Stimulated activated CD4-positive, alpha-beta T cell treated with anti-CD3 and anti-CD28 coated beads, Interleukin-2, amount 100 ng/mL, for 24 hours (primary cell): Measurements from ENCODE around the gene SCAF1.
A peak's percentile ranks its signal among the peaks of the same experiment; 100 is the strongest.

Experiments
- DNase-seq, 2 donors: peaks; one replicate each; pipeline ENCODE4 v3.0.0-alpha.2; 2020

The SCAF1 gene

GRCh38 chr19:49669516-49669915 lies 27.5 kb downstream of the SCAF1 start:
- no peak for DNase-seq

DNA sequence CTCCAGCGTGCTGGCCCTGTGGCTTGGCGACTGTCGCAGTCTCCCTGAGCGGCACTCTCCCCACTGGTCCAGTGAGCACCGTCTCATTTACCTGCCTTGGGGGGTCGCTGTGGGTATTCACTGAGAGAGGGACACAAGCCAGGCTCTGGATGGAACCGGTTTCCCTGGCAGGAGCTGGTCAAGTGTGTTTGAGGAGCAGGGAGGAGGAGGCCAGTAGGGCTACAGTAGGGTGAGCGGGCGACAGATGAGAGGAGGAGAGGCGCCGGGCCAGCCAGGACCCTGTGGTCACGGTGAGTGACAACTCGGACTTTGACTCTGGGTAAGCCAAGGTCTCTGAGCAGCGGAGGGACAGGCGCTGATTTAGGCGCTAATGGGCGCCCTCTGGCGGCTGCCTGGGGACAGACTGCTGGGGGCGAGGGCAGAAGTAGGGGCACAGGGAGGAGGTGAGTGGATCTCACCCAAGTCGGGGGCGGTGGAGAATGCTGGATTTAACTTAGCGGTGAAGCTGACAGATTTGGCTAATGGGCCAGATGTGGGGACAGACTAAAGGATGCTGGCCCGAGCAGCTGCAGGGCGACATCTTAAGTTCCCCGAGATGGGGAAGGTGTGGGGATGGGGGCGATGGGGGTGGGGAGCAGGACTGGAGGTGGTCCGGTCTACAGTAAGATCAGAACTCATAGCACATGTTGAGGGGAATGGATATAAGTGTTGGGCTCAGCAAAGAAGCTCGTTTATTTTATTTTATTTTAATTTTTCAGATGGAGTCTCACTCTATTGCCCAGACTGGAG lies 30.3 kb downstream of the SCAF1 start:
- peak; percentile 82 to 83 for DNase-seq

GRCh38 chr19:49676136-49676783 lies 34.3 kb downstream of the SCAF1 start:
- peak in 1 of 2 donors; percentile 42 for DNase-seq

- peak; percentile 99 for DNase-seq
These were observed 34.8 kb downstream of the SCAF1 start for GRCh38 chr19:49676784-49677230.

DNA sequence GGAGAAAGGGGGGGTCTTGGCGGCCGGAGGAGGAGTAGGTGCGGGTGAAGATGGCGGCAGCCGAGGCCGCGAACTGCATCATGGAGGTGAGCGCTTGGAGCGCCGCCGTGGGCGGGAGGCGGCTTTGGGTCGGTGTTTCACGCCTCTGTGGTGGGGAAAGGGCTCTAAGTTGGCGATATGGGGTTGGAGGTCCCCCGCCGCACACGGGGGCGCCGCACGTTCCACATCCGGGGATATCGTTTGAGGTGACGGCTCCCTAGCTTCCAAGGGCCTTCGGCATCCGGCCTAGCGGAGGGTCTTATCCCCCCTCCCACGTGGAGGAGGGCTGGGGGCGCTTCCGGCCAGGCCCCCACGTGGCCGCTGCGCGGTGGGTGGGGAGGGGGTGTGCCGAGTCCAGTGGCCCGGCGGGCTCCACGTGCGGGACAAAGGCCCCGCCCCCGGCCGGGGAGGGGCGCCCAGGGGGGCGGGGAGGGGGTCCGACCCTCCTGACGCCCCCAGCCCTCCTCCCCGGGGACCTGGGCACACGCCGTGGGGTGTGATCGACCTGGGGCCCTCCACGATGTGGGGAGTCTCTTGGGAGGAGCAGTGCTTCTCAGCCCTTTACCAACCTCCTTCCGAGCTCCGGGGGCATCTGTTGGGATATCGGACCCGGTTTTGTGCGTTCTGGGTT lies 35.4 kb downstream of the SCAF1 start, which contains the start of gene PRMT1:
PRMT1 (plus strand) TSS at position 41 of the 670 bp plus-strand sequence; CDS start at position 51, 10 bp downstream.
- DNase-seq, result peak; percentile 60 to 67

DNA sequence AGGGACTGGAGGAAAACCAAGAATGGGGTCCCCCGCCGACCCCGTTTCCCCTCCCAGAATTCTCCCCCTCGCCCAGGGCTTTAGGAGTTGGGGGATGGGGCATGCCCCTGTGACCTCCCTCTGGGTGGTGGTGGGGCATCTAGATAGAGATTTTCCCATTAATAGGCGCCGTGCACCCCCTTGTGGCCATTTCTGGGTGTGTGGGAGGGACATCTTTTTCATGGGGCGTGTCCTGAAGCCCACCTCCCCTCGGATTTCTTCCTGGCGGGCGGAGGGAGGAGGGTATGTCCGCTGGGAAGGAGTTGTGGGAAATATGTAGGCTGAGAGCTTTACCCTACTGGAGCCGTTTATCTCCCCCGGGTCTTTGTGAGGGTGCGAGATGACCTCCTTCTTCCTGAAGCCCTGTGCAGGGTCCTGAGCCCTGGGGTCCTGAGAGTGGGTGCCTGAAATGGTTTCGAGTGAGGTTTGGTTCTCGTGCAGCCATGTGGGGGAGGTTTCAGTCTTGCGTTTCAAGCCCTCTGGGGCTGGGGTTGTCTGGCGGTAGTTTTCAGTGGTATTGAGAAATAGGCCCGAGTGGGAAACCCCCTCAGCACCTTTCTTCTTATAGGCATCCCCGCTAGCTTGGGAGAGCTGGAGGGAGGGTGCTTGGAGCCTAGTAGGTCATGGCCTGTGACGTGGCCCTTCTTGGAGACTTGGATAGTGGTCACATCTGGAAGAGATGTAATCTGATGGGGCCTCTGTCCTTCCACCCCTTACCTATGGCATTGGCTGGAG lies 36.1 kb downstream of the SCAF1 start:
- DNase-seq, result peak; percentile 82 to 88

- DNase-seq, result no peak
These were observed 37.2 kb downstream of the SCAF1 start for GRCh38 chr19:49678985-49679770.

DNA sequence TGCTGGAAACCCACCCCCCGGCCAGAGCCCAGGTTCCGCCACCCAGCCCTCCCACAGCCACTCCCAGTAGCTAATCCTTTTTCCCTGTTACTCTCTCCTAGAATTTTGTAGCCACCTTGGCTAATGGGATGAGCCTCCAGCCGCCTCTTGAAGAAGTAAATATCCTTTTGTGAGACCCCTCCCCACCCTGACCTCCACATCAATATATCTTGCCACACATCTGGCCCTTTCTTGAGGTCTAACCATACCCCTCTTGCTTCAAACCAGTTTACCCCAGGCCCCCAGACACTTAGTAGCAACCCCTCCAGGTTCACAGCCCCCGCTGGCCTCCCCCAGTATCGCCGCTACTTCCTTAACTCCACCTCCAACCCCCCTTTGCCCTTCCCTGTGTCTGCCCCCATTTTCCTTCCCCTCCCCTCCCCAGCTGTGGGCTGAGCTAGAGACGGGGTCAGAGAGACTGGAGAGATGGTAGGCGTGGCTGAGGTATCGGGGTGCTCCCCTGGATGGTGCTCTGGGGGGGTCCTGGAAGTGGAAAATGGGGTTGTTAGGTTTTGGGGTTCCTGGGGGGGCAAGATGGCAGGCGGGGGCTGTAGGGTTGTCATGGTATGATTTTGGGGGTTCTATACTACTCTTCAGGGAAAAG lies 37.9 kb downstream of the SCAF1 start:
- DNase-seq, result no peak

GRCh38 chr19:49680421-49681351 lies 38.7 kb downstream of the SCAF1 start:
- DNase-seq, result peak; percentile 98

DNA sequence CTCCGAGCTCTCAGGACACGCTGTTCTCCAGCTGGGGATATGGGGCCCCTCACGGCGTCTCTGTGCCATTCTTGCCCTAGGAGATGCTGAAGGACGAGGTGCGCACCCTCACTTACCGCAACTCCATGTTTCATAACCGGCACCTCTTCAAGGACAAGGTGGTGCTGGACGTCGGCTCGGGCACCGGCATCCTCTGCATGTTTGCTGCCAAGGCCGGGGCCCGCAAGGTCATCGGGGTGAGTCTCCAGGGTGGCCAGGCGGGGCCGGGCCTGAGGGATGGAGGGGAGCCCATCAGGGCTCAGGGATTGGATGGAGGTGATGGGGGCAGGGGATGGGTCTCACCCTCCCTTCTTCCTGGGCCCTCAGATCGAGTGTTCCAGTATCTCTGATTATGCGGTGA lies 39.8 kb downstream of the SCAF1 start:
- no peak for DNase-seq

DNA sequence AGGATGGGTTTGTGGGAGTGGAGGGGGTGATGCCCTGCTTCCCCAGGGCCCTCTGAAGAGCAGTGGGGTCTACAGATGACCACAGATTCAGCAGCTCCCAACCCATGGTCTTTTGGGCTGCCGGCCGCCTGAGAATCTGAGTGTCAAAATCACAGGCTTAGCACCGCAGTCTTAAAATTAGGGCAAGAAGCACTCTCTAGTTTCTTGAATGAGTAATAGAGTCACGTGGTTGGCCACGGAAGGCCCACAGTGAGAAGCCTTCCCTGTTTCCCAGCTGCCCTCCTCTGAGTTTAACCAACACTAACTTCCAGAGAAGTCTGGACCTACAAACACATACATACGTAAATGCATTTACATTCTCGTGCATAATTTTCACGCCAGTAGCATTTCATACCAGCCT lies 40.3 kb downstream of the SCAF1 start:
- no peak for DNase-seq

DNA sequence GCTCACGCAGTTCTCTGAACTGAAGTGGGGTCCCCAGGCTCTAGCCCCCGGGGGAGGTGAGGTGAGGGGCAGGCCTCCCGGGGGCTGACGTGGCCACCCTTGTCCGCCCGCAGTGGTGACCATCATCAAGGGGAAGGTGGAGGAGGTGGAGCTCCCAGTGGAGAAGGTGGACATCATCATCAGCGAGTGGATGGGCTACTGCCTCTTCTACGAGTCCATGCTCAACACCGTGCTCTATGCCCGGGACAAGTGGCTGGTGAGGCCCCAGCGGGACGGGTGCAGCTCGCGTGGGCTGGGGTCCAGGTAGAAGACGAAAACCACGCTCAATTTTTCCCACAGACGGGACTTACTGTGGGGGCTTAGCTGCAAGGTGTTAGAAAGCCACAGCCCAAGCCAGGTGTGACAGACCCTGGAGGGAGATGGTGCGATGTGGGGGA lies 41.8 kb downstream of the SCAF1 start:
- DNase-seq, result no peak

- no peak for DNase-seq
These were observed 42.4 kb downstream of the SCAF1 start for GRCh38 chr19:49684251-49684982.

- no peak for DNase-seq
These were observed 43.1 kb downstream of the SCAF1 start for GRCh38 chr19:49684983-49685553.

DNA sequence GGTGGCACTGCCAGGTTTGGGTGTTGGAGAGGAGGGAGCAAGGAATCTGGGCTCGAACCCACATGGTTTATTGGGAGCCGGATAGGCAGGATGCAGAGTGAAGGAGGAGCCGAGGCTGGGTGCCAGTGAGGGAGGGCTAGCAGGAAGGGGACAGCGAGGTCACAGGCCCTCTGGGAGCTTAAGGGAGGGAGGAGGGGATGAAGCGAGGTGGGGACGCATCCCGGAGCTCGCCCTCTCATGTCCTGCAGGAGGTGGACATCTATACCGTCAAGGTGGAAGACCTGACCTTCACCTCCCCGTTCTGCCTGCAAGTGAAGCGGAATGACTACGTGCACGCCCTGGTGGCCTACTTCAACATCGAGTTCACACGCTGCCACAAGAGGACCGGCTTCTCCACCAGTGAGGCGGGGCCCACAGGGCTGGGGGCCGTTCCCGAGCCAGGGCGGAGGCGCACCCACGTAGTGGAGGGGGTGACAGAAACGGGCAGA lies 43.9 kb downstream of the SCAF1 start:
- no peak for DNase-seq

DNA sequence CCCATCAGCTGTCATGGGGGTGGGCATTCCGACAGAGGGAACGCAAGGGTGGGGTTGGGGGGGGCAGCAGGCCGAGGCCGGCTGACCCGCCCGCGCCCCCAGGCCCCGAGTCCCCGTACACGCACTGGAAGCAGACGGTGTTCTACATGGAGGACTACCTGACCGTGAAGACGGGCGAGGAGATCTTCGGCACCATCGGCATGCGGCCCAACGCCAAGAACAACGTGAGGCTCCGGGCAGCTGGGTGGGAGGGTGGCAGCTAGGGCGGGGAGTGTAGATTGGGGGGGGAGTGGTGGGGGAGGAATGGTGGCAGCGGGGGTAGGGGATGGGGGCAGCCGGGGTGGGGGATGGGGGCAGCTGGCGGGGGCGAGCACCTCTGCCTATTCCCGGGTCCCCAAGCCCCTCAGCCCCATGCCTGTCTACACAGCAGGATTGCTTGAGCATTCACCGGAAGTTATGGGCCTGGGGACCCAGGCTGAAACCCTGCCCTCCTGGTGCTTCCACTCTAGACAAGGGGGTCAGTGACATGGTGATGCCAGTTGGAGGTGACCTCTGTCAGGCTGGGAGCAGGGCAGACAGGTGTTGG lies 44.6 kb downstream of the SCAF1 start:
- DNase-seq, result no peak

- DNase-seq, result no peak
These were observed 45.1 kb downstream of the SCAF1 start for GRCh38 chr19:49687150-49687549.

GRCh38 chr19:49687566-49688316 lies 45.7 kb downstream of the SCAF1 start:
- no peak for DNase-seq
